Measurements from ENCODE around the gene TEX54. TPM values are rescaled to one million over a fixed set of nuclear protein-coding genes. Genes with fewer than 3 reads are reported as not detected.
A peak's percentile ranks its signal among the peaks of the same experiment; 100 is the strongest.

Gene TEX54
- total and polyA plus RNA-seq, 2 of the 13 experiments (the other 11 are each of a cell fraction or from before 2014, with no cell fraction given), result not detected

DNA sequence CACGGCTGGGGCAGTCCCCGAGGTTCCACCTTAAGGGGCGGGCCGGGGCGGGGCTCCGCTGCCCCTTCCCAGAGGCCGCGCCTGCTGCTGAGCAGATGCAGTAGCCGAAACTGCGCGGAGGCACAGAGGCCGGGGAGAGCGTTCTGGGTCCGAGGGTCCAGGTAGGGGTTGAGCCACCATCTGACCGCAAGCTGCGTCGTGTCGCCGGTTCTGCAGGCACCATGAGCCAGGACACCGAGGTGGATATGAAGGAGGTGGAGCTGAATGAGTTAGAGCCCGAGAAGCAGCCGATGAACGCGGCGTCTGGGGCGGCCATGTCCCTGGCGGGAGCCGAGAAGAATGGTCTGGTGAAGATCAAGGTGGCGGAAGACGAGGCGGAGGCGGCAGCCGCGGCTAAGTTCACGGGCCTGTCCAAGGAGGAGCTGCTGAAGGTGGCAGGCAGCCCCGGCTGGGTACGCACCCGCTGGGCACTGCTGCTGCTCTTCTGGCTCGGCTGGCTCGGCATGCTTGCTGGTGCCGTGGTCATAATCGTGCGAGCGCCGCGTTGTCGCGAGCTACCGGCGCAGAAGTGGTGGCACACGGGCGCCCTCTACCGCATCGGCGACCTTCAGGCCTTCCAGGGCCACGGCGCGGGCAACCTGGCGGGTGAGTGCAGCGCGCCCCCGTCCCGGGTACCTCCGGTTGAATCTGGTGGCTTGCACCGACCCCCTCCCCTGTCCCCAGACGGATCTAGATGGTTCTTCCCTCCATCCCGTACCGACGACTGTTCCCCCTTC is 48.4 kb upstream of the TEX54 start, which contains the start of gene SLC3A2 (continued):
- TF ChIP-seq, protein P1, sequence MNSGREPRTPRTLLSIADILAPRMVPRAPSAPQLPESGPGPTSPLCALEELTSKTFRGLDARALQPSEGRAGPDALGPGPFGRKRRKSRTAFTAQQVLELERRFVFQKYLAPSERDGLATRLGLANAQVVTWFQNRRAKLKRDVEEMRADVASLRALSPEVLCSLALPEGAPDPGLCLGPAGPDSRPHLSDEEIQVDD (CRISPR knock-in tag; IDR thresholded peaks at IDR 0.05; ENCODE audit: borderline replicate concordance), result peak; percentile 77; the same call in 1 of the 2 replicates
- peak; percentile 84 for TF ChIP-seq RAD21 (CRISPR knock-in tag; IDR thresholded peaks at IDR 0.05)
- peak; percentile 72; the same call in 1 of the 2 replicates for TF ChIP-seq HOXA9 (CRISPR knock-in tag; IDR thresholded peaks at IDR 0.05; ENCODE audit: borderline replicate concordance)
- TF ChIP-seq SUZ12 (IDR thresholded peaks at IDR 0.05; ENCODE audit: low read depth, low read length), result no peak
- peak; percentile 61; the same call in 1 of the 2 replicates for TF ChIP-seq ZNF205 (CRISPR knock-in tag; IDR thresholded peaks at IDR 0.05)
- no peak for TF ChIP-seq NCOA5 (CRISPR knock-in tag; IDR thresholded peaks at IDR 0.05)
- no peak for TF ChIP-seq ZNF75D (CRISPR knock-in tag; IDR thresholded peaks at IDR 0.05; ENCODE audit: borderline replicate concordance)
- TF ChIP-seq MXI1 (IDR thresholded peaks at IDR 0.05; ENCODE audit: borderline replicate concordance, low read depth, low read length), result peak; percentile 59; the same call in 2 of the 3 replicates
- no peak for TF ChIP-seq ATF7 (IDR thresholded peaks at IDR 0.05)
- TF ChIP-seq ATF7 (CRISPR knock-in tag; IDR thresholded peaks at IDR 0.05), result peak; percentile 74; the same call in 1 of the 2 replicates
- TF ChIP-seq SAP130 (CRISPR knock-in tag; IDR thresholded peaks at IDR 0.05; ENCODE audit: low read depth), result peak; percentile 87
- 0 out of 2 replicates have a peak, but pooled peaks have one; percentile 49 for TF ChIP-seq ARID2 (CRISPR knock-in tag; IDR thresholded peaks at IDR 0.05; ENCODE audit: borderline replicate concordance)
- TF ChIP-seq, protein P2, sequence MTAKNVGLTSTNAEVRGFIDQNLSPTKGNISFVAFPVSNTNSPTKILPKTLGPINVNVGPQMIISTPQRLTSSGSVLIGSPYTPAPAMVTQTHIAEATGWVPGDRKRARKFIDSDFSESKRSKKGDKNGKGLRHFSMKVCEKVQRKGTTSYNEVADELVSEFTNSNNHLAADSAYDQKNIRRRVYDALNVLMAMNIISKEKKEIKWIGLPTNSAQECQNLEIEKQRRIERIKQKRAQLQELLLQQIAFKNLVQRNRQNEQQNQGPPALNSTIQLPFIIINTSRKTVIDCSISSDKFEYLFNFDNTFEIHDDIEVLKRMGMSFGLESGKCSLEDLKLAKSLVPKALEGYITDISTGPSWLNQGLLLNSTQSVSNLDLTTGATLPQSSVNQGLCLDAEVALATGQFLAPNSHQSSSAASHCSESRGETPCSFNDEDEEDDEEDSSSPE (CRISPR knock-in tag; IDR thresholded peaks at IDR 0.05), result peak; percentile 75; the same call in 1 of the 2 replicates
- TF ChIP-seq, protein P3, sequence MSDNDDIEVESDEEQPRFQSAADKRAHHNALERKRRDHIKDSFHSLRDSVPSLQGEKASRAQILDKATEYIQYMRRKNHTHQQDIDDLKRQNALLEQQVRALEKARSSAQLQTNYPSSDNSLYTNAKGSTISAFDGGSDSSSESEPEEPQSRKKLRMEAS (IDR thresholded peaks at IDR 0.05), result peak; percentile 80; the same call in 1 of the 2 replicates
- TF ChIP-seq NFYC (CRISPR knock-in tag; IDR thresholded peaks at IDR 0.05), result no peak
- TF ChIP-seq GFI1 (CRISPR knock-in tag; IDR thresholded peaks at IDR 0.05; ENCODE audit: borderline replicate concordance), result peak; percentile 51; the same call in 1 of the 2 replicates
- 0 out of 2 replicates have a peak, but pooled peaks have one; percentile 6 for TF ChIP-seq ZC3H4 (CRISPR knock-in tag; IDR thresholded peaks at IDR 0.05; ENCODE audit: borderline replicate concordance)
- TF ChIP-seq, protein P4, sequence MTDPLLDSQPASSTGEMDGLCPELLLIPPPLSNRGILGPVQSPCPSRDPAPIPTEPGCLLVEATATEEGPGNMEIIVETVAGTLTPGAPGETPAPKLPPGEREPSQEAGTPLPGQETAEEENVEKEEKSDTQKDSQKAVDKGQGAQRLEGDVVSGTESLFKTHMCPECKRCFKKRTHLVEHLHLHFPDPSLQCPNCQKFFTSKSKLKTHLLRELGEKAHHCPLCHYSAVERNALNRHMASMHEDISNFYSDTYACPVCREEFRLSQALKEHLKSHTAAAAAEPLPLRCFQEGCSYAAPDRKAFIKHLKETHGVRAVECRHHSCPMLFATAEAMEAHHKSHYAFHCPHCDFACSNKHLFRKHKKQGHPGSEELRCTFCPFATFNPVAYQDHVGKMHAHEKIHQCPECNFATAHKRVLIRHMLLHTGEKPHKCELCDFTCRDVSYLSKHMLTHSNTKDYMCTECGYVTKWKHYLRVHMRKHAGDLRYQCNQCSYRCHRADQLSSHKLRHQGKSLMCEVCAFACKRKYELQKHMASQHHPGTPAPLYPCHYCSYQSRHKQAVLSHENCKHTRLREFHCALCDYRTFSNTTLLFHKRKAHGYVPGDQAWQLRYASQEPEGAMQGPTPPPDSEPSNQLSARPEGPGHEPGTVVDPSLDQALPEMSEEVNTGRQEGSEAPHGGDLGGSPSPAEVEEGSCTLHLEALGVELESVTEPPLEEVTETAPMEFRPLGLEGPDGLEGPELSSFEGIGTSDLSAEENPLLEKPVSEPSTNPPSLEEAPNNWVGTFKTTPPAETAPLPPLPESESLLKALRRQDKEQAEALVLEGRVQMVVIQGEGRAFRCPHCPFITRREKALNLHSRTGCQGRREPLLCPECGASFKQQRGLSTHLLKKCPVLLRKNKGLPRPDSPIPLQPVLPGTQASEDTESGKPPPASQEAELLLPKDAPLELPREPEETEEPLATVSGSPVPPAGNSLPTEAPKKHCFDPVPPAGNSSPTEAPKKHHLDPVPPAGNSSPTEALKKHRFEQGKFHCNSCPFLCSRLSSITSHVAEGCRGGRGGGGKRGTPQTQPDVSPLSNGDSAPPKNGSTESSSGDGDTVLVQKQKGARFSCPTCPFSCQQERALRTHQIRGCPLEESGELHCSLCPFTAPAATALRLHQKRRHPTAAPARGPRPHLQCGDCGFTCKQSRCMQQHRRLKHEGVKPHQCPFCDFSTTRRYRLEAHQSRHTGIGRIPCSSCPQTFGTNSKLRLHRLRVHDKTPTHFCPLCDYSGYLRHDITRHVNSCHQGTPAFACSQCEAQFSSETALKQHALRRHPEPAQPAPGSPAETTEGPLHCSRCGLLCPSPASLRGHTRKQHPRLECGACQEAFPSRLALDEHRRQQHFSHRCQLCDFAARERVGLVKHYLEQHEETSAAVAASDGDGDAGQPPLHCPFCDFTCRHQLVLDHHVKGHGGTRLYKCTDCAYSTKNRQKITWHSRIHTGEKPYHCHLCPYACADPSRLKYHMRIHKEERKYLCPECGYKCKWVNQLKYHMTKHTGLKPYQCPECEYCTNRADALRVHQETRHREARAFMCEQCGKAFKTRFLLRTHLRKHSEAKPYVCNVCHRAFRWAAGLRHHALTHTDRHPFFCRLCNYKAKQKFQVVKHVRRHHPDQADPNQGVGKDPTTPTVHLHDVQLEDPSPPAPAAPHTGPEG (CRISPR knock-in tag; IDR thresholded peaks at IDR 0.05), result no peak
- TF ChIP-seq, protein P5, sequence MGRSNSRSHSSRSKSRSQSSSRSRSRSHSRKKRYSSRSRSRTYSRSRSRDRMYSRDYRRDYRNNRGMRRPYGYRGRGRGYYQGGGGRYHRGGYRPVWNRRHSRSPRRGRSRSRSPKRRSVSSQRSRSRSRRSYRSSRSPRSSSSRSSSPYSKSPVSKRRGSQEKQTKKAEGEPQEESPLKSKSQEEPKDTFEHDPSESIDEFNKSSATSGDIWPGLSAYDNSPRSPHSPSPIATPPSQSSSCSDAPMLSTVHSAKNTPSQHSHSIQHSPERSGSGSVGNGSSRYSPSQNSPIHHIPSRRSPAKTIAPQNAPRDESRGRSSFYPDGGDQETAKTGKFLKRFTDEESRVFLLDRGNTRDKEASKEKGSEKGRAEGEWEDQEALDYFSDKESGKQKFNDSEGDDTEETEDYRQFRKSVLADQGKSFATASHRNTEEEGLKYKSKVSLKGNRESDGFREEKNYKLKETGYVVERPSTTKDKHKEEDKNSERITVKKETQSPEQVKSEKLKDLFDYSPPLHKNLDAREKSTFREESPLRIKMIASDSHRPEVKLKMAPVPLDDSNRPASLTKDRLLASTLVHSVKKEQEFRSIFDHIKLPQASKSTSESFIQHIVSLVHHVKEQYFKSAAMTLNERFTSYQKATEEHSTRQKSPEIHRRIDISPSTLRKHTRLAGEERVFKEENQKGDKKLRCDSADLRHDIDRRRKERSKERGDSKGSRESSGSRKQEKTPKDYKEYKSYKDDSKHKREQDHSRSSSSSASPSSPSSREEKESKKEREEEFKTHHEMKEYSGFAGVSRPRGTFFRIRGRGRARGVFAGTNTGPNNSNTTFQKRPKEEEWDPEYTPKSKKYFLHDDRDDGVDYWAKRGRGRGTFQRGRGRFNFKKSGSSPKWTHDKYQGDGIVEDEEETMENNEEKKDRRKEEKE (IDR thresholded peaks at IDR 0.05), result no peak
